Retinal pigment epithelial cell (primary cell): ENCODE results near the gene SMIM10L2A.
"Not testable (repeated sequence)": the region's sequence is repeated elsewhere in the genome, so short reads cannot be mapped to it uniquely, and the experiment has no call there.

Experiments used
- DNase-seq: peaks from one replicate; pipeline ENCODE4 v3.0.0-alpha.2; 2010; ENCODE audit warnings: low read depth
- H3K4me3 ChIP-seq: 2 replicates; pipeline ENCODE4 v1.5.1; 2011; ENCODE audit warnings: mild to moderate bottlenecking, low read length, control low read depth, moderate library complexity
- TF ChIP-seq, protein P1 (sequence below): conservative IDR thresholded peaks from 2 replicates; pipeline ENCODE4 v1.5.1; 2011; ENCODE audit warnings: low read depth, low read length, control low read depth, inconsistent platforms

SMIM10L2A gene

DNA sequence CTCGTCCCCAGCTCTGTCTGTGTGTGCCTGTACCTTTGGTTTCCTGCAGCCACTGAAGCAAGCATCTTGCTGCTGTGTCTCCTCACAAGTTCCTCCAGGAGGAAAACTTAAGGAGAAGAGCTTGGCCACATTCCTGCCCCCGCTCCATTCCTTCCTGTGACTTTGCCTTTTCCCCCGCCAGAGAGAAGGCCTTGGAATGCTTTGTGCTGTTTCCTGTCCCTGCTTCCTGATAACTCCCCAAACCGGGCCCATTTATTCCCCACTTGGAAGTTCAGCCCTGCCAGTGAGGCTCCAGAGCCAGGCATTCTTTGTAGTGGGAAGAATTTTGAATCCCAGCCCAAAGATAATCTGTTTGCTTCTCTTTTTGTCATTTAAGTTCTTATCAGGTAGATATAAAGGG lies 33.1 kb downstream of the SMIM10L2A start:
- no peak overlapping the region for H3K4me3 ChIP-seq
- TF ChIP-seq, protein P1, sequence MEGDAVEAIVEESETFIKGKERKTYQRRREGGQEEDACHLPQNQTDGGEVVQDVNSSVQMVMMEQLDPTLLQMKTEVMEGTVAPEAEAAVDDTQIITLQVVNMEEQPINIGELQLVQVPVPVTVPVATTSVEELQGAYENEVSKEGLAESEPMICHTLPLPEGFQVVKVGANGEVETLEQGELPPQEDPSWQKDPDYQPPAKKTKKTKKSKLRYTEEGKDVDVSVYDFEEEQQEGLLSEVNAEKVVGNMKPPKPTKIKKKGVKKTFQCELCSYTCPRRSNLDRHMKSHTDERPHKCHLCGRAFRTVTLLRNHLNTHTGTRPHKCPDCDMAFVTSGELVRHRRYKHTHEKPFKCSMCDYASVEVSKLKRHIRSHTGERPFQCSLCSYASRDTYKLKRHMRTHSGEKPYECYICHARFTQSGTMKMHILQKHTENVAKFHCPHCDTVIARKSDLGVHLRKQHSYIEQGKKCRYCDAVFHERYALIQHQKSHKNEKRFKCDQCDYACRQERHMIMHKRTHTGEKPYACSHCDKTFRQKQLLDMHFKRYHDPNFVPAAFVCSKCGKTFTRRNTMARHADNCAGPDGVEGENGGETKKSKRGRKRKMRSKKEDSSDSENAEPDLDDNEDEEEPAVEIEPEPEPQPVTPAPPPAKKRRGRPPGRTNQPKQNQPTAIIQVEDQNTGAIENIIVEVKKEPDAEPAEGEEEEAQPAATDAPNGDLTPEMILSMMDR = no peak
- no peak for DNase-seq

DNA sequence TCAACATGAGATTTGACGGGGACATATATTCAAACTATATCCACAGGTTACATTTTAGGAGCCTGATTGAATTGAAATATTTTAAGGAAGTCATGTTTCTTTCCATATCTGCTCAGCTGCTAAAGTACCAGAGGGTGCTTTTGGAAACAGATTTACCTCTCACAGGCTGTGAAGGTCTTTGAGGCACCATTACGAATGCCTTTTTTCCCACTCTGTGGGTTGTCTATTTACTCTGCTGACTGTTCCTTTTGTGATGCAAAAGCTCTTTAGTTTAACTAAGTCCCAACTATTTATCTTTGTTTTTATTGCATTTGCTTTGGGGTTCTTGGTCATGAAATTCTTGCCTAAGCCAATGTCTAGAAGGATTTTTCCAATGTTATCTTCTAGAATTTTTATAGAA lies 40.0 kb downstream of the SMIM10L2A start:
- H3K4me3 ChIP-seq, DNase-seq: not testable (repeated sequence)

DNA sequence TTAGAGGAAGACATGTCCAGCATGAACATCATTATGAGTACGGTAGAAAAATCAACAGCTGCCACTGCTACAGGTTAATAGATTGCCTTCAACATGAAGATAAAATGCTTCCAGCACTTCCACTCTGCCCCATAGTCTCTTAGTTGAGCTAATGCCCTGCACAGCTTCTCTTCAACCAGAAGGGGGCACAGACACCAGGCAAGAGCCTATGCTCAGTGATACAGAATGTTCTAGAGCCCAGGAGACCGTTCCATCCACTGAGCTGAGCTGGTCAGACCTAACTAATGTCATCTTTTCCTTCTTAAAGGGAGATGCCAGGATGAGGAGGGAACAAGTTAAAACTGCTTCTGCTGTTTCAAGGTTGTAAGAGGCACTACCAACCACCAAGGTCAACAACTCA lies 42.2 kb downstream of the SMIM10L2A start:
- H3K4me3 ChIP-seq = no peak overlapping the region
- no peak for DNase-seq
- TF ChIP-seq, protein P1 = peak; percentile 26

DNA sequence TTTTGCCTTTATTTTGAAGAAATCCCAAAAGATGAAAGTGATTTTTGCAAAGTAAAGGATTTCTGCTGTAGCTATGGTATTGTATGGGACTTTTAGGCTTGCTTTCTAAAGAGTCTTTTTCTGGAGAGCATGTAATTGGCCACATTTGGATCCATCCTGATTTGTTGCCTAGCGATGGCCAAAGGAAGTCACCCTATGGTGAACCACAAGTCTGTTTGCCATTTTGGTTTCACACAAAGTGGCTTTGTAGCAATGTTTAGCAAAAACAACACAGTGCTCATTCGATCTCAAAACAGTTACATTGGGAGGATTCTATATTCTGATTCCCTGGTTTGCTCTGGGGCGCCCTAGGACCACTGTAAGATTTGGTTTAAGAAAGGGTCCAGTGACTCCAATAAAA lies 54.6 kb downstream of the SMIM10L2A start:
- H3K4me3 ChIP-seq = no peak overlapping the region
- TF ChIP-seq, protein P1 = no peak
- no peak for DNase-seq

DNA sequence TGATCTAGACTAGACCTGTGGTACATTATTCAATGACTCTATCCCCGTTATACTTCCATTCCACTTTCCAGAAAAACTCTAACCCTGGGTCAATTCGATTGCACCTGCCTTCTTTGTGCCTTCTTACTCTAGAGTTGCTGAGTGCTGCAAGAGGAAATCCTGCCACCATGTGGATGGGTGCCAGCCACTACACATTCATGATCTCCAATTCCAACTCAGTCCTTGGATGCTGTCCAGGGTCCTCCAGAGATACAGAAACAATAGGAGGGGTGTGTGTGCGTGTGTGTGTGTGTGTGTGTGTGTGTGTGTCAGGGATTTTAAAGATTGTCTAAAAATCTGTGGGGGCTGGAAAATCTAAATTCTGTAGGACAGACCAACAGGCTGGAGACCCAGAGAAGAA lies 55.8 kb downstream of the SMIM10L2A start:
- TF ChIP-seq, protein P1 = peak; percentile 59
- DNase-seq = peak; percentile 34
- H3K4me3 ChIP-seq = no peak overlapping the region
